ENCODE measurements around the gene RERE.

The RERE gene

DNA sequence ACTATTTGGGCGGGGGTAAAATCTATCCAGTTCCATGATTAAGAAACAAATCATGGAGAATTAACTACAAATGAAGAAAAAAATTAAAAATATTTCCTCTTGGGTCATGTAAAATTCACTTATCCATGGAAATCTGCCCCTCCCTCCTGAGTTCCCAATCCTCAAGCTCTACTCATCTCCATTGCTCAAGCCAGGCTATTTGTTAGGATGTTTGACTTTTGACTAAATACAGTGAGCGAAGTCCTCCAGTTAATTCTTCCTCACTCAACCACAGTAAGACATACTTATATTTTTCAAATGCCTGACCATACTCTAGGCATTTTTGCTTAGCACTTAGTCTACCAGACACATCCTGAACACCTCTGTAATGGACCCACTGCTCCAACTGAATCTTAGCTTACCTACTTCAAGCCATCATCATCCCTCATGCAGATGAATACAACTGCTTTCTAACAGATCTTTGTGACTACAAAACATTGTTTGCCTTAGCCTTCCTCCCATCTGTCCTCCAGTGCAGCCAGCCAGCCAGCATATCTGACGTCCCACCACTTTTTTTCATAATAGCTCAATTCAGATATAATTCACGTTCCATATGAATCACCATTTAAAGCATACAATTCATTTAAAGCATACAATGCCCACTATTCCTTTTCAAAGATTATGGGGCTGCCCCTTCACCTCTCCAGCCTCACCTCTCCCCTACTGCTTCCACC lies 154.2 kb downstream of the RERE start:
- DNase-seq, result no peak

DNA sequence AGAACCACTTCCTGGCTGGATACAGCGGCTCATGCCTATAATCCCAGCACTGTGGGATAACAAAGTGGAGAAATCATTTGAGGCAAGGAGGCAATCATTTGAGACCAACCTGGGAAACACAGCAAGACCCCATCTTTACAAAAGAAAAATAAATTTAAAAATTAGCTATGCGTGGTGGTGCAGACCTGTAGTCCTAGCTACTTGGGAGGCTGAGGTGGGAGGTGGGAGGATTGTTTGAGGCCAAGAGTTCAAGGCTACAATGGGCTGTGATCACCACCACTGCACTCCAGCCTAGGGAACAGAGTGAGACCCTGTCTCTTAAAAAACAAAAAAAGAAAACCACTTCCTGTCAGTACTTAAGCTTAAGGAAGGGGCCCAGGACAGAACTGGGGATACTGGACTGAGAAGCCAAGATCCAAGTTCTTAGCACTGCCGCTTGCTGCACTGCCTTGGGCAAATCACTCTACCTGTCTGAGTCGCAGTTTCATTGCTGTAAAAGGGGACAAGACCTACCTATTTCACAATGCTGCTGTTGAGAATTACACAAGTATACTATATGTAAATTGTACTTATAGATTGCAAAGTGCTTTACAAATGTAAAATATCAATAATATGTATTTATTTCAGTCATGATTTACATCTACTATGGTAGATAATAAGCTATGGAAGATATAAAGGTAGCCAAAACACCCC lies 154.9 kb downstream of the RERE start:
- DNase-seq, result no peak

DNA sequence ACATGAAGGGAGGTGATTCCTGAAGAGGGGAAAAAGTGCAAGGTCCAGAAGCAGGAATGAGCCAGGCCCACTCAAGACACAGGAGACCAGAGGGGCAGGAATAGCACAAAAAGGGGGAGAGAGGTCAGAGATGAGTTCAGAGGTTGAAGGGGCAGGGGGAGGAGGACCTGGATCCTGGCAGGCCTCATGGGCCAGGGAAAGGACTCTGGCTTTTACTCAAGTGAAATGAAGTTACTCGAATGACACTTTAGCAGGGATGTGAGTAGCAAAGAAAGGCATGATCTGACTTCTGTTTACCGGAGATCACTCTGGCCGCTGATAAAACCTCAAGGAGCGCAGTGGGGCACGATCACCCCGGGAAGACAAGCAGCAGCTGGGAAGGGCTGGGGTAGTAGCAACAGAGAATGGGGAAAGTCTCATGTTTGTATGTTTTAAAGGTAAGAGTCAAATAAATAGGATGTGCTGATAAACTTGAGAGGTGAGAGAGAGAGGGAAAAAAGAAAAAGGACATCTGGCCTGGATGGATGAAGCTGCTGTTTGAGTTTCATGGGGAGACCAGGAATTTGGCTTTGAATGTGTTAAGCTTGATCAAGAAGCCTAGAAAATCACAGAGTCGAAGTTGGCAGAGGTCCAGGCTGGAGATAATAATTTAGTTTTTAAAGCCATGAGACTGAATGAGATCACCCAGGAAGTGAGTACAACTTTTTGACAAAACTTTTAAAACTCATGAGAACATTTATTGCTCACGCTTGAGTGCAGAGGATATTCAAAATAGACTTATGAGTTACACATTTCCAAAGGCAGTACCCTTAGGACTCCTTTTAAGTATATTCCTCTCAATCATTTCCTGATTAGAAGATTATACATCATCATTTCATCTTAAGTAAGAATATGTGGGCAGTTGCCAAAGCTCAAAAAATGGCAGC lies 156.0 kb downstream of the RERE start:
- DNase-seq, result no peak

DNA sequence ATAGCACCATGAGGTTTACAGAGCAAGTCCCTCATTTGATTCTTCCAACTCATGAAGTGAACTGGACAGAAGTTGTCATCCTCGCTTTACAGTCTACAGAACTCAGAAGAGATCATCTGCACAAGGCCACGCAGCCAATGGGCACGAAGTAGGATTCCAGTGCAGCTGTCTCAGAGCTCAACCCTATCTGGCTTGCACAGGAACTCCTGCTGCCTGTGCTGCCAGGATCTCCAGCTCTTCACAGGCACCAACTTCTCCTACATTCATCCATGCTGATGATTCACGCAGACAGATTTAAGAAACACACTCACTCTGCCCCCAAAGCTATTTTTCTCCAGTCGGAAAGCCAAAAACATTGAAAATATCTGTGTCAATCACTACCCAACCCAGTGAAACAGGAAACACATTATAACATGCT lies 157.0 kb downstream of the RERE start:
- DNase-seq, result peak in 1 of 2 donors; percentile 3

DNA sequence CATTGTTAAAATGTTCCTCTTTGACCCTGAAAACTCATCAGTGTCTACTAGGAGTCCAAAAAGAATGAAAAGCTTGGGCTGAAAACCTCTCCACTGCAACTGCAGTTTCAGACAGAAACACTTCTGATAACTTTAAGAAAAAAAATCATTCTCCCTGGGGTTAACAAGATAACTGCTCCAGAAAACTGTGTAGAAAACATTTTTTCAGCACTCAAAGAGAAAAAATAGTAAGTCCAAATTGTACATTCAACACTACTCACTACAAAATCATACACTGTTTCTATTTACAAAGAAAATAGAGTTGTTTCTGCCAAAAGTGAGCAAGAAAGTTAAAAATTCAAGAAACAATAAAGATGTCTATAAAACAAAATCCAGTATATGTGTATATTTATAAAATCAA lies 157.8 kb downstream of the RERE start:
- DNase-seq, result no peak

DNA sequence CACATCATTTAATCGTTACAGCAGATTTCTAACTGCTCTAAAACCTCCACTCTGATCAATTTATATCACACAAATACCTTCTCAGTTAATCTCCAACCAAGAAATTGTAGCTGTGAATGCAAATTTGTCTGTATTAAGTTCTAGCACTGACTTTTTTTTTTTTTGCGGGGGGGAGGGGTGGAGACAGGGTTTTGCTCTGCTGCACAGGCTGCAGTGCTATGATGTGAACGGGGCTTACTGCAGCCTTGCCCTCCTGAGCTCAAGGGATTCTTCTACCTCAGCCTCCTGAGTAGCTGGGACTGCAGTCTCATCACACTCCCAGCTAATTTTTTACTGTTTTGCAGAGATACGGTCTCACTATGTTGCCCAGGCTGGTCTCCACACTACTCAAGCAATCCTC lies 163.6 kb downstream of the RERE start:
- DNase-seq, result no peak

DNA sequence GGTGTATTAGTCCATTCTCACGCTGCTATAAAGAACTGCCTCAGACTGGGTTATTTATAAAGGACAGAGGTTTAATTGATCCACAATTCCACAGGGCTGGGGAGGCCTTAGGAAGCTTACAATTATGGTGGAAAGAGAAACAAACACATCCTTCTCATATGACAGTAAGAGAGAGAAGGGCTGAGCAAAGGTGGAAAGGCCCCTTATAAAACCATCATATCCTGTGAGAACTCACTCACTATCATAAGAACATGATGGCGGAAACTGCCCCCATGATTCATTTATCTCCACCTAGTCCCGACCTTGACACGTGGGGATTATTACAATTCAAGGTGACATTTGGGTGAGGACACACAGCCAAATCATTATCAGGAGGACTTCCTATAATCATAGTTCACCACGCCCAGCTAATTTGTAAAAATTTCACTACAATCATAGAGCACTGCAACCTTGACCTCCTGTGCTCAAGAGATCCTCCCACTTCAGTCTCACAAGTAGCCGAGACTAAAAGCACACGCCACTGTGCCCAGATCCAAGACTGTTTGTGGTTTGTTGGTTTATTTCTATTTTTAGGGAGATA lies 164.9 kb downstream of the RERE start:
- DNase-seq, result no peak

DNA sequence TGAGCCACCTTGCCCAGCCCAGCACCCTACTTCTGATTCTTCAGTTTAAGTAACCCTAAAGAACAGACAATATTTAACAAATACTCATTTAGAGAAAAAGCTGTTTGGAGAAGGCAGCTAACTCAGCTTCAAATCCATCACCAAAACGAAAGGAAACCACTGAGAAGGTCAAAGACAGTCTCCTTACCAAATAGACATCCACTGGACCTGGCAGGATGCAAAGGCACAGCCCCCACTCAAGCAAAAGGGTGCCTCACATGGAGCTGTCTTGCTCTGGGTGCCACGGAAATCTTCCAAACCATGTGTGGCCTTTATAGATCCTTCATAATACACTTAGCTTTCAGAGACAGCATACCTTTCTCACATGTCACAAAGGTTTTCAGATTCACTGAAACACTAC lies 165.5 kb downstream of the RERE start:
- no peak for DNase-seq

DNA sequence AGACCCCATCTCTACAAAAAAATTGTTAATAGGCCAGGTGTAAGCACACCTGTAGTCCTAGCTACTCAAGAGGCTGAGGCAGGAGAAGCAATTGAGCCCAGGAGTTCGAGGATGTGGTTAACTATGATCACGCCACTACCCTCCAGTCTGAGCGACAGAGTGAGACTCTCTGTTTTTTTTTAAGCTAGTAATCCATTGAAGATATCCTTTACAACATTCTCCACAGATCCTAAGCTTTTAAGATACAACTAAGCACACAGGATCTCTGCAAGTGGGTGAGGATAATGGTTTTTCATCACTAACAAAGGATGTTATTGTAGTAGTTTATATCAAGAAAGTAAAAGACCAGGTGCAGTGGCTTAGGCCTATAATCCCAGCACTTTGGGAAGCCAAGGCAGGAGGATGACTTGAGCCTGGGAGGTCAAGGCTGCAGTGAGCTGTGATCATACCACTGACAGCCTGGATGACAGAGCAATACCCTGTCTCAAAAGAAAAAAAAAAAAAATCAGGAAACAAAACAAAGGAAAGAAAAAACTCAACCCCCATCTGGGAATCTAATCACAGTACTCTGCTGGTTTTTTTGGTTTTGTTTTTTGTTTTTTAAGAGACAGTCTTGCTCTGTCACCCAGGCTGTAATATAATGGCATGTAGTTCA lies 166.1 kb downstream of the RERE start:
- no peak for DNase-seq

DNA sequence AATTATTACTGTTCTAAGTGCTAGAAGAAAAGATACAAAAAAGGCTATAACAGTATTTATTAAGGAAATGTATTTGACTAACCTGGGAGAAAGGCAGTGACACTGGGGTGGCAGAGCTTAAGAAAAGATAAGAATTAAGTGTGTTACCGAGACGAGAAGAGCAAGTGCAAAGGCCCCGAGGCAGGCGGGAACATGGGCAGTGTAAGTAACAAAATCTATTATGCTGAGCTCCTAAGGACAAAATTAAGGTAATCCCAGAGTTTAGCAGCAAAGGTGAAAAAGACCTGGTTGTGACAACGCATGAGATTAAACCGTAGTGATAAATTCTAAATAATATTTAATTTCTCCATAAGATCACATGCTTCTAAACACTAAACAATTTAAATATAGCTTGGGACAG lies 167.6 kb downstream of the RERE start:
- no peak for DNase-seq

DNA sequence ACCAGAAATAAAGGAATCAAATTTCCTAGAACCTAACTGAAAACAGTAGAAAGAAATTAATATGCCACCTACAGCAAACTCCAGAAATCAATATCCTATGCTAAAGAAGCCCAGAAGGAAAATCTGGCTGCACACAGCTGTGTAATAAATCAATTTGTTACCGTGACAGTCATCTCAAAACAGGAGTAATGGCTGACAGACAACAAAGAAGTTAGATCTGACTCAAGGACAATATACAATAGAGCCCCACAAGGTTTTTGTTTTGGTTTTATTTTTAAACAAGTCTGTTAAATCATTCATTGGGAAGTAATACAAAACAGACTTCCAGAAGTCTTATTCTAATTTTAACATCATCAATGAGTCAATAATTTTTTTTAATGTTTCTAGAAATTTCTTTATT lies 168.4 kb downstream of the RERE start:
- DNase-seq, result no peak

DNA sequence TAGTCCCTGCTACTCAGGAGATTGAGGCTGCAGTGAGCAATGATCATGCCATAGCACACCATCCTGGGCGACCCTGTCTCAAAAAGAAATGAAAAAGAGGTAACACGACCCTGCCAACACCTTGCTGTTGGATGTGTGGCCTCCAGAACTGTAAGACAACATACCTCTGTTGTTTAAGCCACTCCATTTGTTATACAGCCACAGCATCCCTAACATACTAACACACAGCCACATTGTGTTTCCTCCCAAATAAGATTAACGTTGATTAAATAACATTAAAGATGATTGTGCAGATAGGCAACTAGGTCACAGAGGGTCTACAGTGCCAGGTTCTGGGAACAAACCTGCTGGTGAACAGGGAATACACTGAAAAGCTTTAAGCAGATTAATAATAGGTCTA lies 170.4 kb downstream of the RERE start:
- no peak for DNase-seq

DNA sequence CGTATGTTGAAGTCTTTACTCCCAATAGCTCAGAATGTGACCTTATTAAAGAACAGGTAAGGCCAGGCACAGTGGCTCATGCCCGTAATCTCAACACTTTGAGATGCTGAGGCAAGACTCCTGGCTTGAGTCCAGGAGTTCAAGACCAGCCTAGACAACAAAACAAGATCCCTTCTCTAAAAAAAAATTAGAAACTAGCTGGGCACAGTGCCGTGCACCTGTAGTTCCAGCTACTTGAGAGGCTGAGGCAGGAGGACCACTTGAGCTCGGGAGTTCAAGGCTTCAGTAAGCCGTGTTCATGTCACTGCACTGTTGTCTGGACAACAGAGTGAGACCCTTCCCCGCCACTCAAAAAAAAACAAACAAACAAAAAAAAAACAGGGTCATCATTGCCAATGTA lies 171.3 kb downstream of the RERE start:
- no peak for DNase-seq

DNA sequence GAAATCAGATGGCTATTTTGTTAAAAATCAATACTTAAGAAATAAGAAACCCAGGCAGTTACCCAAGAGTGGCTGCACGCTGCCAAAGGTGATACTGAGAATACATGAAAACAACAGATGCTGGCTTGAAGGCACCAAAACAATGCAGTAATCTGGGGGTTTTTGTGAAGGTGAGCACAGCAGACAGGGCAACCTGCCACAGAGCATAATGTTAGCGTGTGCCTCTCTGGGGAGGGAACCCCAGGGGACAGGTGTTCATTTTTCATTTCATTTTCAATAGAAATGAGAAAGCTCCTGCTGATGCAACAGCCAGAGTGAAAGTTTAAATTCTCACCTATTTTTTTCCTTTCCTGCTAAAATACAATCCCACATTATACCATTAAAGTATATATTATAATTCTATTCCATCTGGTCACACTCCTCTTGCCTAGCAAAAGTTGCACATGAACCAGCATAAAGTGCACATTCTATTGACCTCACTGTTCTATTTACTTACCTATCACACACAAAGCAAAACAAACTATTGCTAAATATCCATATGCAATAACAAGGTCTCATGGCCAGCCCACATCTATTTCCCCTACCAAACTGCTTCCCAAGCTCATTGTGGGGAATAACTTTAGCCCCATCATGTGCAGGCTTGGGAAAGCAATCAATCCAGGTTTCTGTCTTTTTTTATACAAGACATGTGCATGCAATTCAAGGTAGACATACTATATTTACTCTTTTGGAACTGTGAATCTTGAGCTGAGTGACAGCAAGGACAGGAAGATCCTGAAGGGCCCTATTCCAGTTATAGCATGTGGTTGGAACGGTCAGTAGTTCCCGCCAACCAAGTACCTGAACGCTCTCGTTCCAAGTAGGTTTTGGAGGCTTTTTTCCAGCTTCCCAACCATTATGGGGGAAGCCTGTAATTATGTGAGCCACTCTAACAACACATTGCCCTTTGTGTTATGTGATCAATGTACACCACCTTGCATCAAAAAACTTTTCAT lies 173.6 kb downstream of the RERE start:
- DNase-seq, result peak in 1 of 2 donors; percentile 43

DNA sequence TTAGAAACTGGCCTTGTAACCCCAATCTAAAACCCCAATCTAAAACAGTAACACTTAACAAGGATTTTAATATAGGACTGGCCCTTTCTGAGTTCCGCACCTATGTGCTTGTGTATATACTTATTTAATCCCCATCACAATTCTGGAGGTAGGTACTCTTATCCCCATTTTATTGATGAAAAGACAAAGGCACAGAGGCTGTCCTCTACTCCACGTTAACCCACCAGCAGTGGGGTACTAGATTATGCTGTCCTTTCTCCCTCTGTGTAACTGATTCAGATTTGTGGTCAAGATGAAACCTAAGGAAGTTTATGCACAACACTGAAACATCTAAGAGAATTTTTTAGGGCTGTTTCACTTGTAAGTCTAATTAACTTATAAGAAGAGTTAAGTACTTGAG lies 175.3 kb downstream of the RERE start:
- no peak for DNase-seq

DNA sequence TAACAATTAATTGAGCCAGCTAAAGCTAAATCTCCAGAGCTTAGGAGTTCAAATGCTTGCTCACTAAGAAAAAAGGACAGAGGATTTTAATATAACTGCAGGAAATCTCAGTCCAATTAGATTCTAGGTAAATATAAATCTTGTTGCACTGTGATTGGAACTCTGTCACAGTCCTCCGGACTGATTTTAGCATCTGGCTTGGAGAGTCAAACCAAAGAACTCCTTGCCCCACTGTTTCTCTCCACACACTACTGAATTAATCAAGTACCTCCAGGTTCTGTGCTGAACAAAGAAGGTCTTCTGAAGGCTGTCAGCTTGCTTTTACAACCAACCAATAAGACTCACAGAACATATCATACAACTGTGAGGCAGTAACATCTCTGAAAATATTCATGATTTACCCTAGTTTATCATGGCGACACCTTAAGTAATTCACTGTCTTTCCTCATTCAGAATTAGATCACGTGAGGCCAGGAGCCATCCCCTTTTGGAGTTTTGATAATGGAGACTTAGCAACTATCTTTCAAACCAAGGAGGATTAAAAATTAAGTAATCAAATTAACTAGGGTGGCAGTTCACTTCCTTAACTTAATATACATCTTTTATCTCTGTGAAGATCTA lies 176.0 kb downstream of the RERE start:
- no peak for DNase-seq

DNA sequence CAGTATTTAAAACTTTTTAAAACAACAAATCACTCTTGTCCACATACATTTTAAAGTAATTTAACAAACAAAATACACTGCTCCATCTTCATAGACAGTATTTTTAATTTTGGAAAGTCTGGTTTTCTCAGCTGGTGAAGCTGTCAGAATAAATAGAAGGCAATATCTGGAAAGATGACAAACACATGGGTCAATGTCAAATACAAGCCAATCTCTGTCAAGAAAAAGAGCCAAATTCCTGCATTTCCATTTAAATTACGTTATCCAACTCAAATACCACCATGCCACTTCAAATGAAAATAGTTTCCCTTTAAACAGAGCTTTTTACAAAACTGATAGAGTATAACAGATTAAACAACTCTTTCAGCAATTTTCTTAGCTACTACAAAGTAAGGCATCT lies 176.5 kb downstream of the RERE start:
- no peak for DNase-seq

DNA sequence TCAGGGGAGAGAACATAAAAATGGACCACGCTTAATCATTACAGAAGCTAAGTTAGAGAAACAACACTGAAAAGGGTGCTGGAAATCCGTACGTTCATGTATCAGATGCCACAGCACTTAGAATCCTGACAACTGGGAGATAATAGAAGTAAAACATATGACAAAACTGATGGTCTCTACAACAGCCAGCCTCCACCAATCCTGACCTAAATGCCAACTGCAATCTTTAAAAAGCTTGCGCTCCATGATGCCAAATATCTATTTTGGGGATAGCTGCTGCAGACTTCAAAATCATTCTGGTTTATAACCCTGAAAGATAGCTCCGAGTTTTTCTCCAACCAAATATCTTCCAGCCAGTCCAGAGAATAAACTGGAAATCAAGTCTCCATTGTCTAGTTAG lies 178.3 kb downstream of the RERE start:
- no peak for DNase-seq

DNA sequence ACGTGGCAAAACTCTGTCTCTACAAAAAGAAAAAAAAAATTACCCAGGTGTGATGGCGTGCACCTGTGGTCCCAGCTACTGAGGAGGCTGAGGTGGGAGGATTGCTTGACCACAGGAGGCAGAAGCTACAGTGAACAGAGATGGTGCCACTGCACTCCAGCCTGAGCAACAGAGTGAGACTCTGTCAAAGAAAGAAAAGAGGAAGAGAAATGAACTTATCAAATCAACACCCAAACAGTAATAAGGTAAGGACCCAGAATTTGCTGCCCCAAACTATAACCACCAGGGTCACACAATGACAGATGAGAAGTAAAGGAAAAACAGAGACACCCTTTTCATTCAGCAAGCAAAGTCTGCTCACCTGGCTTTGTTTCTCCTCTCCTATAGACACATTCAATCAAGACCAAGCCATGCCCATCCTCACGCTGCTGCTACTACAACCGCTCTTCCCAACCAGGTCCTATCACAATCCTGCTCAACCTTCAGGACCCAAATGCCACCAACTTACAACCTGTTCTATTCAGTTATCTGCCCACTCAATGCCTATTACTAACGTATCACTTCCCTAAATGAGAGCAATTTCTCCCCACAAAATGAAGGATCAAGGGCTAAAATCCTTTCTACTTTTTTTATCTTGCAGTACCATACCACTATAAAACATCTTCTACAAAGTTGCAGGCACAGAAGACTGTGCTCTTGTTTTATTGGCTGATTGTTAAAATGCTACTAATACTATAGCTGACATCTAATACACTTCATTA lies 183.5 kb downstream of the RERE start:
- no peak for DNase-seq

DNA sequence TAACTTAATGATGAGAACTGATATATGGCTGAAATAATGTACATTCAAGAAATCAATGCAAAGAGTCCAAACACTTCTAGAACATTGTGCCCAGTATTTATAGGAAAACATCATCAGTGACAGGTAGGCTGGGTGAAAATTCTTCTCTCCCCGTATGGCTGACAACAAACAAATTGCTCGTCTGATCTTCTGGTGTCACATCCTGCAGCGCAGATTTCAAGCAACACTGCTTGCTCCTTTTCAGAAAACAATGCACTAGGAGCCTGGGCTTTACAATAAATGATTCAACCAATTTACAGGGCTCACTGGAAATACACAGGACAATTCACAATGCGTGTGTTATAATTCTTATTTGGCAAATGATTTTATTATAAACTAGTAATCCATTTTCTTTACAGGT lies 185.3 kb downstream of the RERE start:
- no peak for DNase-seq
